ENCODE measurements around the gene ATXN10. TPM values are rescaled to one million over a fixed set of nuclear protein-coding genes. Genes with fewer than 3 reads are reported as not detected.

Gene ATXN10
- total and polyA plus RNA-seq, 2 experiments from 2014 or later: 109 to 216 TPM

GRCh38 chr22:45864959-45865476 lies 193.4 kb downstream of the ATXN10 start:
- no peak overlapping the region for H2AFZ ChIP-seq
- H3K4me1 ChIP-seq (ENCODE audit: insufficient read depth): no peaks in the 10 kb centered on the region; the same call in 1 of the 2 replicates
- no peak for DNase-seq
- in situ Hi-C loops (cut with MboI): no loop called here
- no peak overlapping the region for H3K27ac ChIP-seq
- 71 to 73% methylated on average over 9 to 11 of the region's 11 CpGs for WGBS, 2 experiments (ENCODE audit: low coverage in 1 of 2, low lambda C conversion rate in 2 of 2, missing lambda C conversion rate in 2 of 2)
- peaks cover 12% of the 10 kb centered on the region for H3F3A ChIP-seq (ENCODE audit: insufficient read depth)
- no peaks in the 10 kb centered on the region for H3K36me3 ChIP-seq (ENCODE audit: low read depth)
- H3K27me3 ChIP-seq (replicated peaks; ENCODE audit: insufficient read depth): peaks cover 28% of the 10 kb centered on the region
- TF ChIP-seq EZH2phosphoT487 (IDR thresholded peaks at IDR 0.05; ENCODE audit: insufficient read depth, low read depth) (no peak), EZH2 (IDR thresholded peaks at IDR 0.05; ENCODE audit: insufficient read depth, poor library complexity, severe bottlenecking) (no peak)
- H4K20me1 ChIP-seq (ENCODE audit: insufficient read depth): no peaks in the 10 kb centered on the region
- H3K4me2 ChIP-seq (ENCODE audit: unreplicated experiment): no peak overlapping the region
- H3K9ac ChIP-seq: no peak overlapping the region
- no peaks in the 10 kb centered on the region for H3K79me2 ChIP-seq (ENCODE audit: insufficient read depth)
- H3K9me3 ChIP-seq (ENCODE audit: low read depth): no peaks in the 10 kb centered on the region
- no peaks in the 10 kb centered on the region for H3K9me2 ChIP-seq (ENCODE audit: insufficient read depth)
- no peak overlapping the region for H3K4me3 ChIP-seq

GRCh38 chr22:45865561-45866125 lies 194.0 kb downstream of the ATXN10 start:
- Histone ChIP-seq H3K9me3 (ENCODE audit: low read depth) (no peaks in the 10 kb centered on the region), H3K27ac (no peak overlapping the region), H3F3A (ENCODE audit: insufficient read depth) (peaks cover 12% of the 10 kb centered on the region), H3K79me2 (ENCODE audit: insufficient read depth) (no peaks in the 10 kb centered on the region), H4K20me1 (ENCODE audit: insufficient read depth) (no peaks in the 10 kb centered on the region), H3K4me2 (ENCODE audit: unreplicated experiment) (no peak overlapping the region), H3K36me3 (ENCODE audit: low read depth) (no peaks in the 10 kb centered on the region), H3K27me3 (replicated peaks; ENCODE audit: insufficient read depth) (peaks cover 28% of the 10 kb centered on the region), H3K9ac (no peak overlapping the region), H2AFZ (no peak overlapping the region), H3K4me1 (ENCODE audit: insufficient read depth) (no peaks in the 10 kb centered on the region; the same call in 1 of the 2 replicates), H3K9me2 (ENCODE audit: insufficient read depth) (no peaks in the 10 kb centered on the region), H3K4me3 (no peak overlapping the region)
- WGBS, 2 experiments (ENCODE audit: low coverage in 1 of 2, low lambda C conversion rate in 2 of 2, missing lambda C conversion rate in 2 of 2): 88 to 90% methylated on average over 24 of the region's 24 CpGs
- no peak for TF ChIP-seq EZH2phosphoT487 (IDR thresholded peaks at IDR 0.05; ENCODE audit: insufficient read depth, low read depth)
- no peak for TF ChIP-seq EZH2 (IDR thresholded peaks at IDR 0.05; ENCODE audit: insufficient read depth, poor library complexity, severe bottlenecking)
- no peak for DNase-seq
- in situ Hi-C loops (cut with MboI): no loop called here

DNA sequence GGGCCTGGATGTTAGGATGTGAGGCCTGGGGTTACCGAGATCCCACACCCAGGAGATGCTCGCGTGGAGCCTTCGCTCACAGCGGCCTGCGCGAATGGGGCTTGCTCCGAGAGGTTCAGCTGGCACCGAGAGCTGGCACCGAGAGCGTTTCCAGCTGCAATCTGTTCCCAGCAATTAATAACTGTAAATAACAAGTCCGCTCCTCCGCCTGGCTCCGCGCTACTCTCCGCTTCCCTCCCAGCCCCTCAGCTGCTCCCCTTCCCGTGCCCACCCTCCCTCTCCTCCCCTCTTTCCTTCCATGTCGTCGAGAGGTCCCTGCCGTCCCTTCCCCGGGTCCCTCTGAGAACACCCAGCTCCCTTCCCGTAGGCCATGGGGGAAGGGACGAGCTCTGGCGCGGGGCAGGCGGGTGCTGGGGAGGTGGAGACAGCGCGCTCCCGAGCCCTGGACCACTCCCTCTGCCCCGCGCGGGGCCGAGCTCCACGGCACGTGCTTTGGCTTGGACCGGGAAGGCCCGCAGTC lies 194.6 kb downstream of the ATXN10 start:
- Histone ChIP-seq H3K36me3 (ENCODE audit: low read depth) (no peaks in the 10 kb centered on the region), H4K20me1 (ENCODE audit: insufficient read depth) (no peaks in the 10 kb centered on the region), H3K9ac (no peak overlapping the region), H3K9me2 (ENCODE audit: insufficient read depth) (no peaks in the 10 kb centered on the region), H3F3A (ENCODE audit: insufficient read depth) (peaks cover 12% of the 10 kb centered on the region), H3K27me3 (replicated peaks; ENCODE audit: insufficient read depth) (peaks cover 28% of the 10 kb centered on the region), H3K79me2 (ENCODE audit: insufficient read depth) (no peaks in the 10 kb centered on the region), H3K9me3 (ENCODE audit: low read depth) (no peaks in the 10 kb centered on the region), H3K27ac (no peak overlapping the region), H3K4me3 (no peak overlapping the region), H3K4me2 (ENCODE audit: unreplicated experiment) (no peak overlapping the region), H3K4me1 (ENCODE audit: insufficient read depth) (no peaks in the 10 kb centered on the region; the same call in 1 of the 2 replicates), H2AFZ (no peak overlapping the region)
- no peak for DNase-seq
- in situ Hi-C loops (cut with MboI): no loop called here
- TF ChIP-seq EZH2 (IDR thresholded peaks at IDR 0.05; ENCODE audit: insufficient read depth, poor library complexity, severe bottlenecking) (no peak), EZH2phosphoT487 (IDR thresholded peaks at IDR 0.05; ENCODE audit: insufficient read depth, low read depth) (no peak)
- 50 to 58% methylated on average over 16 to 33 of the region's 37 CpGs for WGBS, 2 experiments (ENCODE audit: low coverage in 1 of 2, low lambda C conversion rate in 2 of 2, missing lambda C conversion rate in 2 of 2)

- H3K9me2 ChIP-seq (ENCODE audit: insufficient read depth): no peaks in the 10 kb centered on the region
- no peaks in the 10 kb centered on the region; the same call in 1 of the 2 replicates for H3K4me1 ChIP-seq (ENCODE audit: insufficient read depth)
- in situ Hi-C loops (cut with MboI): no loop called here
- H4K20me1 ChIP-seq (ENCODE audit: insufficient read depth): no peaks in the 10 kb centered on the region
- peak overlapping the region; percentile 65 for H3K4me3 ChIP-seq
- no peaks in the 10 kb centered on the region for H3K36me3 ChIP-seq (ENCODE audit: low read depth)
- H3K9me3 ChIP-seq (ENCODE audit: low read depth): no peaks in the 10 kb centered on the region
- H3F3A ChIP-seq (ENCODE audit: insufficient read depth): peaks cover 12% of the 10 kb centered on the region
- TF ChIP-seq EZH2 (IDR thresholded peaks at IDR 0.05; ENCODE audit: insufficient read depth, poor library complexity, severe bottlenecking) (peak; percentile 61), EZH2phosphoT487 (IDR thresholded peaks at IDR 0.05; ENCODE audit: insufficient read depth, low read depth) (no peak)
- H3K27ac ChIP-seq: no peak overlapping the region
- no peak for DNase-seq
- no peak overlapping the region for H3K9ac ChIP-seq
- H3K4me2 ChIP-seq (ENCODE audit: unreplicated experiment): peak overlapping the region; percentile 42
- H3K79me2 ChIP-seq (ENCODE audit: insufficient read depth): no peaks in the 10 kb centered on the region
- H3K27me3 ChIP-seq (replicated peaks; ENCODE audit: insufficient read depth): peaks cover 28% of the 10 kb centered on the region
- 3 to 10% methylated on average over 22 to 32 of the region's 55 CpGs for WGBS, 2 experiments (ENCODE audit: low coverage in 1 of 2, low lambda C conversion rate in 2 of 2, missing lambda C conversion rate in 2 of 2)
- peak overlapping the region; percentile 59; the same call in 1 of the 2 replicates for H2AFZ ChIP-seq
These were observed 195.0 kb downstream of the ATXN10 start for GRCh38 chr22:45866646-45867117.
